Ishikawa (cell line): Measurements from ENCODE around the gene CBLB.

Experiments used
- CEBPB ChIP-seq: IDR thresholded peaks from 2 replicates; pipeline ENCODE4 v1.6.1; 2012
- CREB1 ChIP-seq: IDR thresholded peaks from 2 replicates; pipeline ENCODE4 v1.6.1; 2012; ENCODE audit warnings: low read depth
- EP300 ChIP-seq: IDR thresholded peaks from 2 replicates; pipeline ENCODE4 v1.6.1; 2012; ENCODE audit warnings: borderline replicate concordance
- FOXM1 ChIP-seq: IDR thresholded peaks from 2 replicates; pipeline ENCODE4 v1.6.1; 2012; ENCODE audit warnings: low read depth, borderline replicate concordance
- MAX ChIP-seq: IDR thresholded peaks from 2 replicates; pipeline ENCODE4 v1.6.1; 2012
- NFIC ChIP-seq: IDR thresholded peaks from 2 replicates; pipeline ENCODE4 v1.6.1; 2012
- RAD21 ChIP-seq: IDR thresholded peaks from 2 replicates; pipeline ENCODE4 v1.6.1; 2012; ENCODE audit warnings: low read depth
- REST ChIP-seq: IDR thresholded peaks from 2 replicates; pipeline ENCODE4 v1.6.1; 2012; ENCODE audit warnings: low read depth, mild to moderate bottlenecking
- TAF1 ChIP-seq: IDR thresholded peaks from 2 replicates; pipeline ENCODE4 v1.6.1; 2012; ENCODE audit warnings: low read depth, mild to moderate bottlenecking
- TCF12 ChIP-seq: IDR thresholded peaks from 2 replicates; pipeline ENCODE4 v1.6.1; 2012; ENCODE audit warnings: low read depth
- TEAD4 ChIP-seq: IDR thresholded peaks from 2 replicates; pipeline ENCODE4 v1.6.1; 2012
- USF1 ChIP-seq: IDR thresholded peaks from 2 replicates; pipeline ENCODE4 v1.6.1; 2012
- YY1 ChIP-seq: IDR thresholded peaks from 2 replicates; pipeline ENCODE4 v1.6.1; 2012; ENCODE audit warnings: low read depth
- ZBTB7A ChIP-seq: IDR thresholded peaks from 2 replicates; pipeline ENCODE4 v1.6.1; 2012; ENCODE audit warnings: low read depth

GRCh38 chr3:105813710-105814109 lies 55.1 kb downstream of the CBLB start:
- TF ChIP-seq REST = no peak
- TF ChIP-seq RAD21 = no peak
- TF ChIP-seq TAF1 = no peak
- TF ChIP-seq YY1 = no peak
- no peak for TF ChIP-seq EP300
- no peak for TF ChIP-seq NFIC
- TF ChIP-seq TEAD4 = no peak
- TF ChIP-seq MAX = no peak
- no peak for TF ChIP-seq USF1
- no peak for TF ChIP-seq ZBTB7A
- TF ChIP-seq FOXM1 = no peak
- TF ChIP-seq CEBPB = no peak
- TF ChIP-seq TCF12 = no peak
- TF ChIP-seq CREB1 = no peak
